Smooth muscle cell (in vitro differentiated cells): ENCODE data around the gene GALNT1. TPM values are rescaled to one million over a fixed set of nuclear protein-coding genes. Genes with fewer than 3 reads are reported as not detected.

Experiments
- DNase-seq: peaks from one replicate; lab custom pipeline; 2025; ENCODE audit not compliant: unreplicated experiment; lab: John Stamatoyannopoulos, UW
- H2AFZ ChIP-seq: fragments of 200-600 bp; sonication (generic); 2 replicates; pipeline ENCODE4 v1.6.0; 2016; ENCODE audit warnings: antibody characterized with exemption, low read depth, mild to moderate bottlenecking
- H3F3A ChIP-seq: fragments of 200-600 bp; sonication (generic); 2 replicates; pipeline ENCODE4 v1.6.0; 2017; ENCODE audit warnings: antibody characterized with exemption, low read depth
- H3K27ac ChIP-seq: fragments of 200-600 bp; sonication (generic); 2 replicates; pipeline ENCODE4 v1.5.1; 2016; ENCODE audit warnings: low read depth, mild to moderate bottlenecking
- H3K27me3 ChIP-seq: fragments of 200-600 bp; sonication (generic); 2 replicates; pipeline ENCODE4 v1.6.1; 2016; ENCODE audit warnings: low read depth, mild to moderate bottlenecking
- H3K36me3 ChIP-seq: fragments of 200-600 bp; sonication (generic); 2 replicates; pipeline ENCODE4 v1.5.1; 2016; ENCODE audit warnings: low read depth
- H3K4me1 ChIP-seq: fragments of 200-600 bp; sonication (generic); 2 replicates; pipeline ENCODE4 v1.5.1; 2016; ENCODE audit warnings: low read depth
- H3K4me2 ChIP-seq: fragments of 200-600 bp; sonication (generic); 2 replicates; pipeline ENCODE4 v1.6.0; 2016; ENCODE audit warnings: mild to moderate bottlenecking
- H3K4me3 ChIP-seq: fragments of 200-600 bp; sonication (generic); 2 replicates; pipeline ENCODE4 v1.5.1; 2016; ENCODE audit warnings: mild to moderate bottlenecking
- H3K79me2 ChIP-seq: fragments of 200-600 bp; sonication (generic); 2 replicates; pipeline ENCODE4 v1.6.0; 2016; ENCODE audit warnings: low read depth, mild to moderate bottlenecking
- H3K9ac ChIP-seq: fragments of 200-600 bp; sonication (generic); 2 replicates; pipeline ENCODE4 v1.6.0; 2016; ENCODE audit warnings: low read depth
- H3K9me3 ChIP-seq: fragments of 200-600 bp; sonication (generic); replicated peaks from 2 replicates; pipeline ENCODE4 v1.5.1; 2016; ENCODE audit warnings: low read depth
- H4K20me1 ChIP-seq: fragments of 200-600 bp; sonication (generic); 2 replicates; pipeline ENCODE4 v1.6.0; 2016; ENCODE audit warnings: low read depth
- CTCF ChIP-seq: fragments of 200-600 bp; sonication (generic); IDR thresholded peaks from 2 replicates; pipeline ENCODE4 v1.5.1; 2017; ENCODE audit warnings: borderline replicate concordance, mild to moderate bottlenecking, antibody characterized with exemption; ENCODE audit not compliant: insufficient read depth, poor library complexity, severe bottlenecking
- WGBS: methylation state at CpG from one replicate; pipeline ENCODE4 v1.1.7; 2016; ENCODE audit warnings: low lambda C conversion rate; 5-methylcytosine and 5-hydroxymethylcytosine counted together
- polyA plus RNA-seq: library from polyadenylated mRNA; unstranded; fragments of >200 nt; fragmentation: Nextera tagmentation; extraction: Ambion mirVana; gene quantifications from 2 replicates; pipeline ENCODE4 v1.2.1, GENCODE V29; 2016
- total RNA-seq: library from RNA; depleted of rRNA; stranded (reverse); fragments of >200 nt; gene quantifications from 2 replicates; pipeline ENCODE4 v1.2.3, GENCODE V29; 2014

GALNT1 gene
- total and polyA plus RNA-seq, 2 experiments from 2014 or later = 151 to 195 TPM

GRCh38 chr18:35682281-35682867 is 100.8 kb downstream of the GALNT1 start:
- Histone ChIP-seq H2AFZ (no peak overlapping the region), H3K4me1 (peaks cover 7% of the 10 kb centered on the region), H3K9me3 (no peaks in the 10 kb centered on the region), H3K79me2 (no peaks in the 10 kb centered on the region), H3K4me2 (peak overlapping the region; percentile 1), H3K27ac (no peak overlapping the region), H3K9ac (no peak overlapping the region), H3K27me3 (no peaks in the 10 kb centered on the region), H3K36me3 (peaks cover 4% of the 10 kb centered on the region), H3F3A (no peaks in the 10 kb centered on the region), H3K4me3 (no peak overlapping the region), H4K20me1 (no peaks in the 10 kb centered on the region)
- 60% methylated on average over 1 of the region's 1 CpG for WGBS
- TF ChIP-seq CTCF = no peak
- no peak for DNase-seq

- no peaks in the 10 kb centered on the region for H4K20me1 ChIP-seq
- H3K27ac ChIP-seq = no peak overlapping the region
- no peaks in the 10 kb centered on the region for H3K27me3 ChIP-seq
- H2AFZ ChIP-seq = no peak overlapping the region
- peaks cover 4% of the 10 kb centered on the region for H3K36me3 ChIP-seq
- peaks cover 6% of the 10 kb centered on the region for H3K4me1 ChIP-seq
- TF ChIP-seq CTCF = no peak
- no peak overlapping the region for H3K4me2 ChIP-seq
- no peak overlapping the region for H3K4me3 ChIP-seq
- DNase-seq = no peak
- no peaks in the 10 kb centered on the region for H3K79me2 ChIP-seq
- no peak overlapping the region for H3K9ac ChIP-seq
- WGBS = 73% methylated on average over 1 of the region's 1 CpG
- no peaks in the 10 kb centered on the region for H3F3A ChIP-seq
- no peaks in the 10 kb centered on the region for H3K9me3 ChIP-seq
Measured at GRCh38 chr18:35683021-35683420, 101.5 kb downstream of the GALNT1 start.

- no peak for TF ChIP-seq CTCF
- 83% methylated on average over 1 of the region's 1 CpG for whole genome bisulfite sequencing
- H3K27me3 ChIP-seq = no peaks in the 10 kb centered on the region
- no peaks in the 10 kb centered on the region for H3K9me3 ChIP-seq
- no peak overlapping the region for H3K27ac ChIP-seq
- no peaks in the 10 kb centered on the region for H3K4me1 ChIP-seq
- no peaks in the 10 kb centered on the region for H3F3A ChIP-seq
- H3K4me3 ChIP-seq = no peak overlapping the region
- H2AFZ ChIP-seq = no peak overlapping the region
- peaks cover 4% of the 10 kb centered on the region for H3K36me3 ChIP-seq
- no peaks in the 10 kb centered on the region for H3K79me2 ChIP-seq
- no peak for DNase-seq
- no peak overlapping the region for H3K4me2 ChIP-seq
- H4K20me1 ChIP-seq = no peaks in the 10 kb centered on the region
- no peak overlapping the region for H3K9ac ChIP-seq
Measured at GRCh38 chr18:35688757-35689156, 107.2 kb downstream of the GALNT1 start.

GRCh38 chr18:35689728-35690127 is 108.2 kb downstream of the GALNT1 start:
- no peaks in the 10 kb centered on the region for H3K79me2 ChIP-seq
- H3K9ac ChIP-seq = no peak overlapping the region
- no peak overlapping the region for H3K4me3 ChIP-seq
- 96% methylated on average over 5 of the region's 5 CpGs for WGBS
- no peak for TF ChIP-seq CTCF
- H2AFZ ChIP-seq = no peak overlapping the region
- no peaks in the 10 kb centered on the region for H4K20me1 ChIP-seq
- H3K27ac ChIP-seq = no peak overlapping the region
- DNase-seq = no peak
- no peaks in the 10 kb centered on the region for H3K27me3 ChIP-seq
- H3K9me3 ChIP-seq = no peaks in the 10 kb centered on the region
- H3K4me1 ChIP-seq = no peaks in the 10 kb centered on the region
- H3K36me3 ChIP-seq = peaks cover 4% of the 10 kb centered on the region
- no peak overlapping the region for H3K4me2 ChIP-seq
- no peaks in the 10 kb centered on the region for H3F3A ChIP-seq
